GM12864 (cell line): ENCODE measurements around the gene WDFY3.

ENCODE experiments used
- DNase-seq: peaks from one replicate; pipeline ENCODE4 v3.0.0-alpha.2; 2011; ENCODE audit warnings: low read depth
- H3K4me3 ChIP-seq: 2 replicates; pipeline ENCODE4 v1.5.1; 2011; ENCODE audit warnings: mild to moderate bottlenecking, low read depth, low read length, control low read depth
- TF ChIP-seq, protein P1 (sequence below): IDR thresholded peaks from 2 replicates; pipeline ENCODE4 v1.5.1; 2011; ENCODE audit warnings: low read depth, mild to moderate bottlenecking, moderate library complexity, low read length, control low read depth, inconsistent platforms; ENCODE audit errors: missing control alignments

The WDFY3 gene

DNA sequence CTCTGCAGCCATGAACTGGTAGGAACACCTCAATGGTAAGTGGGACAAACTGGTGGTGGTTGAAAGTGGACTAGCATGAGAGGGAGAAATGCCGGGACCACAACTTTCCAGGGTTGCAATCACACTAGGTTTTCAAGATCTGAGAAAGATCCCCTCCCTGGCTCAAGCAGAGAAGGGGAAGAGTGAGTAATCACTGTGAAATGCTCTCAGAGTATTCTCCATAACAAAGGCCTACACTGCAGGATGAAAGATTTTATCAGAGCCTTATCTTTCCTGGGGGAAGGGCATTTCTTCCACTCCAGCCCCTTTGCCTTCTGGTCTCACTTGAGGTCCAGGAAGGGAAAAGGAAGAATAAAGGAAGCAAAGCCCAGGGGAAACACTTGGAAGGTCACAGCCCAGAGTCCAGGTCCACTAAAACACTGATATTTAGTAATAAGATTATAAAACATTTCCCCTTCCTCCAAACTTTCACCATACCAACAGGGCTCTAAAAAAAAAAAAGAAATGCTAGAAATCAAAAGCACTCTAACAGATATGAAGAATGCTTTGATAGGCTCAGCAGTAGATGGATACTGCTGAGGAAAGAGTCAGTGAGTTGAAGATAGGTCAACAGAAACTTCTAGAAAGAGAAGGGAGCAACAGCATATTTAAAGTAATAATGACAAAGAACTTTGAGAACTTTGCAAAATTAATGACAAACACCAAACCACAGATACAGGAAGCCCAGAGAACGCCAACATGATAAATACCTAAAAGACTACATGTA, 95.9 kb downstream of the WDFY3 start:
- H3K4me3 ChIP-seq = no peak overlapping the region
- DNase-seq = no peak
- TF ChIP-seq, protein P1, sequence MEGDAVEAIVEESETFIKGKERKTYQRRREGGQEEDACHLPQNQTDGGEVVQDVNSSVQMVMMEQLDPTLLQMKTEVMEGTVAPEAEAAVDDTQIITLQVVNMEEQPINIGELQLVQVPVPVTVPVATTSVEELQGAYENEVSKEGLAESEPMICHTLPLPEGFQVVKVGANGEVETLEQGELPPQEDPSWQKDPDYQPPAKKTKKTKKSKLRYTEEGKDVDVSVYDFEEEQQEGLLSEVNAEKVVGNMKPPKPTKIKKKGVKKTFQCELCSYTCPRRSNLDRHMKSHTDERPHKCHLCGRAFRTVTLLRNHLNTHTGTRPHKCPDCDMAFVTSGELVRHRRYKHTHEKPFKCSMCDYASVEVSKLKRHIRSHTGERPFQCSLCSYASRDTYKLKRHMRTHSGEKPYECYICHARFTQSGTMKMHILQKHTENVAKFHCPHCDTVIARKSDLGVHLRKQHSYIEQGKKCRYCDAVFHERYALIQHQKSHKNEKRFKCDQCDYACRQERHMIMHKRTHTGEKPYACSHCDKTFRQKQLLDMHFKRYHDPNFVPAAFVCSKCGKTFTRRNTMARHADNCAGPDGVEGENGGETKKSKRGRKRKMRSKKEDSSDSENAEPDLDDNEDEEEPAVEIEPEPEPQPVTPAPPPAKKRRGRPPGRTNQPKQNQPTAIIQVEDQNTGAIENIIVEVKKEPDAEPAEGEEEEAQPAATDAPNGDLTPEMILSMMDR = no peak

DNA sequence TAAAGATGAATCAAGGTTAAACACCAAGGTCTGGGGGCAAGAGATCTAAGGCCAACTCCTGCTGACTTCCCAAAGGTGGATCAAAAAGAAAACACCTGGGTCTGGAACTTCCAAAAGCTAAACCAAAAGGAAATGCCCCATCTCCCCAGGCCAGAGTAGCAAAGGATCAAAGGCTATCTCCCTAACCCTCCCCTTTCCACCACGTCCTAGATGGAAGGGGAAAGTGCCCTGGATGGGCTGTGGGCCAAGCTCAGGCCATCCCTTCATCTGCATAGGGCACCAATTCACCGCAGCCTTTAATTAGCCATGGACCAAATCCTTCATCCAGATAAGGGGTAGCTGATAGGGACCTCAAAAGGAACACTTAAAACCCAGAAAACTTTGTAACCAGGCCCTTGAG, 100.2 kb downstream of the WDFY3 start:
- H3K4me3 ChIP-seq = no peak overlapping the region
- TF ChIP-seq, protein P1 = no peak
- no peak for DNase-seq

DNA sequence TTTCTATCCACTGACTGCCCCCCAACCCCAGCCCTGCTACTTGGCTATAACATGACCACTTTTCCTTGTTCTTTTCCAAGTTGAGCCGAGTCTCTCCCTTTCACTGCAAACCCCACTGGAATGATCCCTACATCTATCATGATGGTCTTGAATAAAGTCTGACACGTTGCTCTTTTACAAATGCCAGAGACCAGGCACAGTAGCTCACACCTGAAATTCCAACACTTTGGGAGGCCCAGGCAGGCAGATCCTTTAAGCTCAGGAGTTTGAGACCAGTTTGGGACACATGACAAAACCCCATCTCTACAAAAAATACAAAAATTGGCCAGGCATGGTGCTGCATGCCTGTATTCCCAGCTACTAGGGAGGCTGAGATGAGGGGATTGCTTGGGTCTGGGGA, 100.9 kb downstream of the WDFY3 start:
- TF ChIP-seq, protein P1 = no peak
- H3K4me3 ChIP-seq = no peak overlapping the region

DNA sequence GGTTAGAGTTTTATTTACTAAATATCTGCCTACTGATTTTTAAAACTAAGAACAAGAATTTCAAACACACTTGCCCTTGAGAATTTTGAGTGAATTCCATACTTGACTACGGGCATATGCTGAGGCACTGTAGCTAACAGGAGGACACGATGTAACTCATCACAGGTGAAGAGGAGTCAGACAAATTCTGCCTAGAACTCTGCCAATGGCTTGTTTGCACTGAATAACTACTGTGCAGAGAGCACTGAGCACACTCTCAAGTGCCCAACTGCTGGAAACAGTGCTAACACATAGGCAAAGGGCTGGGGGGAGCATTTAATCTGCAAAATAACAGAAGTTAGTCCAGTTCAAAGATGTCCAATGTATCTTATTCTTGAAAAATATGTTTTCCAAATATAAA, 104.4 kb downstream of the WDFY3 start:
- TF ChIP-seq, protein P1 = no peak
- DNase-seq = no peak

More for the DNA sequence above, 100.9 kb downstream of the WDFY3 start:
- DNase-seq = no peak

DNA sequence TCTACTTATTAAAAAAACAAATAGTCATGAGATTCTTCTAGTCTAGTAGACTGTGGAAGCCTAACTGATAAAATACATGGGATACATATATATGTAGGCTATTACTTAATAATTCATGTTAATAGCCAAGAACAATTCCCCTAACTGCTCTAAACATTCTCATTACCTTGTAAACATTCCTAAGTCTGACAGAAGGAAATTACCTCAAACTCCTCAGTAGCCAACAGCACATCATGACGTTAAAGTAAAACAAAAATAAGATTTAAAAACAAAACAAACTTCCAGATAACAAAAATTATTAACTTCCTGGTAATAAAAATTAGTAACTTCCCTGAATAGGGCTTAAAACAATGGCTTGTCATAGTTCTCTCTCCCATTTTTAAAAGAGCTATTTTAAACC, 109.2 kb downstream of the WDFY3 start:
- no peak for DNase-seq
- TF ChIP-seq, protein P1 = no peak
- H3K4me3 ChIP-seq = no peak overlapping the region

More for the DNA sequence above, 104.4 kb downstream of the WDFY3 start:
- no peak overlapping the region for H3K4me3 ChIP-seq

DNA sequence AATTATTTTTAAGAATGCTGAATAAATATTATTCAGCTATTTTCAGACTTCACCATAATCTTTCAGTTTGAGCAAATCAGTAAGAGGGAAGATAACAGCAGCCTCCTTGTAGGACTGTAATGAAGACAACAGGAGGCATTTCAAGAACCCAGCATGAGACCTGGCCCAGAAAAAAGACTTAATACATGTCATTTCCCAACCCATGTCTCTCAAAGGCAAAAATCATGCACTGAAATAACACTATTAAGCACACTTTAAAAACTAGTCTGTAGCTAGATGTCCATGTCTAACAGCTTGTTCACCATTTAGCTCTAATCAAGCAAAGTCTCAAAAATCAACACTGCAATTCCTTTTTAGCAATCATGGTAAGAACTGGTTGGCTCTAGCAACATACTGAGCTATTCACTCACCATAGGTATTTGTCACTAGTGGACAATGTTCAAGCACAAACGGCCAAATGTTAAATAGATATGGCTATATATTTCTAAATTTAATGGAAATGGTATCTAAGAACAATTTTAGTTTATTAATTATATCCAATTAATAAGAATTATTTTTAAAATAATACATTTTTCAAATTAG, 109.9 kb downstream of the WDFY3 start:
- DNase-seq = no peak
- TF ChIP-seq, protein P1 = no peak

More for the DNA sequence above, 109.9 kb downstream of the WDFY3 start:
- H3K4me3 ChIP-seq = no peak overlapping the region
